Measurements from ENCODE around the gene SCO1. TPM values are rescaled to one million over a fixed set of nuclear protein-coding genes. Genes with fewer than 3 reads are reported as not detected.

Gene SCO1
- total and polyA plus RNA-seq, 2 of the 4 experiments (the other 2 are of a cell fraction): 17.0 to 21.7 TPM

DNA sequence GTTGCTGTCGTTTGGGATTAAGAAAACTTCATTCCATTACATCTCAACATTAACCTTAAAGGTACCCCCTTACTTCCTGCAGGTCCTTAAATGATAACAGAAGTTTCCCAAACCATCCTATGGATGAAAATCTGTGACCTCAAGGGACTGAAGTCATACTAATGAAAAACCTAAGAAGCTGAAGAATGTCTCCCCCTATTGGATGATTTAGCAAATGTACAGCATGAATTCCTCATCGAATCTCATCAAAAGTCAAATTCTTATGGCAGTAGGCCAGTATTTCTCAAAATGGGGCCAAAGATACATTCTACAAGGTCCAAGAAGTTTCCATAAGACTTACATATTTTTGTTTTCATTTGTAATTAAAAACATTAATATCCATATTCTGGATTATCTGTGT, 13.5 kb downstream of the SCO1 start:
- H3K4me1 ChIP-seq (ENCODE audit: control insufficient read depth, insufficient read depth, low read length): peaks cover 2% of the 10 kb centered on the region; the same call in 1 of the 2 replicates
- H4K20me1 ChIP-seq (ENCODE audit: insufficient read depth, low read length): no peaks in the 10 kb centered on the region
- H3K9me1 ChIP-seq (ENCODE audit: insufficient read depth, low read length): no peaks in the 10 kb centered on the region
- POLR2A ChIA-PET (ENCODE audit: unreplicated experiment): interaction anchor here (0.9 kb wide), 1 partner anchor 13 kb away, joined by 17 read pairs; no protein-coding TSS in a partner anchor
- no peak overlapping the region for H2BK120ac ChIP-seq (ENCODE audit: low read depth, low read length)
- H3K36me3 ChIP-seq (ENCODE audit: control insufficient read depth, insufficient read depth, low read length): peaks cover 25% of the 10 kb centered on the region
- no peaks in the 10 kb centered on the region for H3K9me3 ChIP-seq (ENCODE audit: control insufficient read depth, insufficient read depth, low read length)
- no peak overlapping the region for H2BK5ac ChIP-seq (ENCODE audit: low read depth, low read length, poor library complexity, severe bottlenecking)
- H2AFZ ChIP-seq (replicated peaks; ENCODE audit: low read length, poor library complexity): no peak overlapping the region
- BruUV-seq (replicated peaks): no TSS peak
- no peak overlapping the region for H3K4me2 ChIP-seq (ENCODE audit: low read depth, low read length)
- no peaks in the 10 kb centered on the region for H3K27me3 ChIP-seq (ENCODE audit: control insufficient read depth, insufficient read depth, low read length)
- dilution Hi-C loops (cut with HindIII; ENCODE audit: low sequenced_read_pairs, unreplicated experiment): no loop called here
- no peak overlapping the region for H3K23ac ChIP-seq (ENCODE audit: low read depth, low read length)
- no peak overlapping the region for H4K5ac ChIP-seq (ENCODE audit: low read depth, low read length)
- in situ Hi-C loops (cut with MboI; ENCODE audit: low sequenced_read_pairs): no loop called here
- no peak overlapping the region for H3K27ac ChIP-seq (ENCODE audit: insufficient read depth, low read length)
- H3K18ac ChIP-seq (ENCODE audit: low read depth, low read length): no peak overlapping the region
- no peak overlapping the region for H2AK5ac ChIP-seq (ENCODE audit: low read depth, low read length)
- no peak overlapping the region for H3K56ac ChIP-seq (ENCODE audit: extremely low read depth, insufficient read depth, low read length)
- H3K79me1 ChIP-seq (ENCODE audit: low read depth in 1 of 2, low read length in 2 of 2): peaks cover 6 to 9% of the 10 kb centered on the region in 2 experiments
- H2AK9ac ChIP-seq (replicated peaks; ENCODE audit: low read depth, low read length, poor library complexity): no peak overlapping the region
- WGBS, 2 experiments (ENCODE audit: extremely low coverage in 2 of 2, insufficient read length in 1 of 2): no CpG with 5 or more reads among the region's 2 CpGs
- TF ChIP-seq, protein P1, sequence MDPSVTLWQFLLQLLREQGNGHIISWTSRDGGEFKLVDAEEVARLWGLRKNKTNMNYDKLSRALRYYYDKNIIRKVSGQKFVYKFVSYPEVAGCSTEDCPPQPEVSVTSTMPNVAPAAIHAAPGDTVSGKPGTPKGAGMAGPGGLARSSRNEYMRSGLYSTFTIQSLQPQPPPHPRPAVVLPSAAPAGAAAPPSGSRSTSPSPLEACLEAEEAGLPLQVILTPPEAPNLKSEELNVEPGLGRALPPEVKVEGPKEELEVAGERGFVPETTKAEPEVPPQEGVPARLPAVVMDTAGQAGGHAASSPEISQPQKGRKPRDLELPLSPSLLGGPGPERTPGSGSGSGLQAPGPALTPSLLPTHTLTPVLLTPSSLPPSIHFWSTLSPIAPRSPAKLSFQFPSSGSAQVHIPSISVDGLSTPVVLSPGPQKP (IDR thresholded peaks at IDR 0.05; ENCODE audit: borderline replicate concordance, low read depth, low read length): no peak
- TF ChIP-seq BHLHE40 (IDR thresholded peaks at IDR 0.05; ENCODE audit: low read depth, low read length) (no peak), MAFK (IDR thresholded peaks at IDR 0.05; ENCODE audit: low read depth, low read length) (no peak), RCOR1 (IDR thresholded peaks at IDR 0.05; ENCODE audit: insufficient replicate concordance, low read length) (no peak), MXI1 (IDR thresholded peaks at IDR 0.05; ENCODE audit: borderline replicate concordance, low read depth, low read length) (no peak), RAD21 (IDR thresholded peaks at IDR 0.05; ENCODE audit: low read length) (peak; percentile 34), RFX5 (IDR thresholded peaks at IDR 0.05; ENCODE audit: low read depth, low read length) (no peak), CEBPB (IDR thresholded peaks at IDR 0.05; ENCODE audit: low read depth, low read length) (no peak), SMC3 (IDR thresholded peaks at IDR 0.05; ENCODE audit: low read depth, low read length) (peak; percentile 25; the same call in 1 of the 2 replicates)
- TF ChIP-seq, protein P2, sequence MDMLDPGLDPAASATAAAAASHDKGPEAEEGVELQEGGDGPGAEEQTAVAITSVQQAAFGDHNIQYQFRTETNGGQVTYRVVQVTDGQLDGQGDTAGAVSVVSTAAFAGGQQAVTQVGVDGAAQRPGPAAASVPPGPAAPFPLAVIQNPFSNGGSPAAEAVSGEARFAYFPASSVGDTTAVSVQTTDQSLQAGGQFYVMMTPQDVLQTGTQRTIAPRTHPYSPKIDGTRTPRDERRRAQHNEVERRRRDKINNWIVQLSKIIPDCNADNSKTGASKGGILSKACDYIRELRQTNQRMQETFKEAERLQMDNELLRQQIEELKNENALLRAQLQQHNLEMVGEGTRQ (IDR thresholded peaks at IDR 0.05; ENCODE audit: low read depth, low read length): no peak
- TF ChIP-seq, protein P3, sequence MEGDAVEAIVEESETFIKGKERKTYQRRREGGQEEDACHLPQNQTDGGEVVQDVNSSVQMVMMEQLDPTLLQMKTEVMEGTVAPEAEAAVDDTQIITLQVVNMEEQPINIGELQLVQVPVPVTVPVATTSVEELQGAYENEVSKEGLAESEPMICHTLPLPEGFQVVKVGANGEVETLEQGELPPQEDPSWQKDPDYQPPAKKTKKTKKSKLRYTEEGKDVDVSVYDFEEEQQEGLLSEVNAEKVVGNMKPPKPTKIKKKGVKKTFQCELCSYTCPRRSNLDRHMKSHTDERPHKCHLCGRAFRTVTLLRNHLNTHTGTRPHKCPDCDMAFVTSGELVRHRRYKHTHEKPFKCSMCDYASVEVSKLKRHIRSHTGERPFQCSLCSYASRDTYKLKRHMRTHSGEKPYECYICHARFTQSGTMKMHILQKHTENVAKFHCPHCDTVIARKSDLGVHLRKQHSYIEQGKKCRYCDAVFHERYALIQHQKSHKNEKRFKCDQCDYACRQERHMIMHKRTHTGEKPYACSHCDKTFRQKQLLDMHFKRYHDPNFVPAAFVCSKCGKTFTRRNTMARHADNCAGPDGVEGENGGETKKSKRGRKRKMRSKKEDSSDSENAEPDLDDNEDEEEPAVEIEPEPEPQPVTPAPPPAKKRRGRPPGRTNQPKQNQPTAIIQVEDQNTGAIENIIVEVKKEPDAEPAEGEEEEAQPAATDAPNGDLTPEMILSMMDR (conservative IDR thresholded peaks at IDR 0.05; ENCODE audit: low read depth, low read length): peak; percentile 52
- H3K9ac ChIP-seq (ENCODE audit: low read depth, low read length): no peak overlapping the region
- intact Hi-C loops (cut with micrococcal nuclease): loop anchor here (2.0 to 5.0 kb wide), 2 partner anchors 13 to 37 kb away; partner anchors contain the start of genes ADPRM and SCO1
- no peak overlapping the region for H4K8ac ChIP-seq (ENCODE audit: low read depth in 2 of 2, low read length in 2 of 2)
- DNase-seq: peak; percentile 39
- no peak overlapping the region for H3K14ac ChIP-seq (replicated peaks; ENCODE audit: low read depth, low read length)
- no peak overlapping the region for H2BK20ac ChIP-seq (ENCODE audit: low read depth, low read length)
- H4K91ac ChIP-seq (ENCODE audit: insufficient read depth, low read depth, low read length): no peak overlapping the region
- H3K4ac ChIP-seq (ENCODE audit: low read depth, low read length): no peak overlapping the region
- no peak for ATAC-seq (ENCODE audit: low read depth)
- H3K4me3 ChIP-seq (ENCODE audit: insufficient read depth, low read depth, low read length): no peak overlapping the region
- CTCF ChIA-PET: interaction anchor here (0.7 to 0.8 kb wide), 2 partner anchors 16 to 37 kb away, joined by 3 to 6 read pairs; no protein-coding TSS in a partner anchor
- no peak overlapping the region for H2BK15ac ChIP-seq (ENCODE audit: low read depth, low read length)
